PC-9 (cell line): ENCODE results near the gene SEMA6A. TPM values are rescaled to one million over a fixed set of nuclear protein-coding genes. Genes with fewer than 3 reads are reported as not detected.

Source experiments
- BruUV-seq: library from RNA; stranded (reverse); fragments of 400-500 nt; replicated peaks from 2 replicates; lab custom pipeline; 2021; lab: Mats Ljungman, UMichigan
- CTCF ChIA-PET: fragments of 300-600 bp; sonication (Branson Sonifier 250); formaldehyde crosslinking; loops from one replicate; lab custom pipeline; 2022; ENCODE audit warnings: antibody characterized with exemption; lab: Charles Lee
- POLR2A ChIA-PET: fragments of 300-600 bp; sonication (Branson Sonifier 250); formaldehyde crosslinking; loops from one replicate; lab custom pipeline; 2022; ENCODE audit warnings: antibody characterized with exemption; ENCODE audit not compliant: unreplicated experiment; lab: Charles Lee
- DNase-seq, 2 experiments: peaks; one replicate each; pipeline versions ENCODE4 v3.0.0 to v3.0.0-alpha.2; 2015 to 2022; ENCODE audit warnings: mixed read lengths in 1 of 2
- H2AFZ ChIP-seq: fragments of 200-600 bp; sonication (generic); 2 replicates; pipeline ENCODE4 v1.8.1; 2017; ENCODE audit warnings: antibody characterized with exemption
- H3F3A ChIP-seq: fragments of 200-600 bp; sonication (generic); 2 replicates; pipeline ENCODE4 v1.8.1; 2017; ENCODE audit warnings: antibody characterized with exemption, mild to moderate bottlenecking, low read depth; ENCODE audit not compliant: insufficient read depth
- H3K27ac ChIP-seq: fragments of 200-600 bp; sonication (generic); 2 replicates; pipeline ENCODE4 v1.6.1; 2016; ENCODE audit warnings: mixed run types
- H3K27me3 ChIP-seq: fragments of 200-600 bp; sonication (generic); 2 replicates; pipeline ENCODE4 v1.6.1; 2016; ENCODE audit warnings: low read depth, mixed run types; ENCODE audit not compliant: insufficient read depth
- H3K36me3 ChIP-seq: fragments of 200-600 bp; sonication (generic); 2 replicates; pipeline ENCODE4 v1.6.1; 2016; ENCODE audit warnings: low read depth, mixed run types
- H3K4me1 ChIP-seq: fragments of 200-600 bp; sonication (generic); replicated peaks from 2 replicates; pipeline ENCODE4 v1.6.1; 2016; ENCODE audit warnings: mixed run types; ENCODE audit not compliant: insufficient read depth
- H3K4me2 ChIP-seq: fragments of 200-600 bp; sonication (generic); 2 replicates; pipeline ENCODE4 v1.6.1; 2017; ENCODE audit warnings: mixed run types
- H3K4me3 ChIP-seq: fragments of 200-600 bp; sonication (generic); 2 replicates; pipeline ENCODE4 v1.6.1; 2016; ENCODE audit warnings: mixed run types
- H3K79me2 ChIP-seq: fragments of 200-600 bp; sonication (generic); 2 replicates; pipeline ENCODE4 v1.6.1; 2017; ENCODE audit warnings: low read depth, mixed run types
- H3K9me2 ChIP-seq: fragments of 200-600 bp; sonication (generic); 2 replicates; pipeline ENCODE4 v1.8.1; 2017; ENCODE audit warnings: mild to moderate bottlenecking; ENCODE audit not compliant: insufficient read depth
- H3K9me3 ChIP-seq: fragments of 200-600 bp; sonication (generic); 2 replicates; pipeline ENCODE4 v1.8.1; 2016; ENCODE audit warnings: low read depth; ENCODE audit not compliant: insufficient read depth
- H4K20me1 ChIP-seq: fragments of 200-600 bp; sonication (generic); 2 replicates; pipeline ENCODE4 v1.8.1; 2017; ENCODE audit not compliant: insufficient read depth
- CTCF ChIP-seq: fragments of 200-600 bp; sonication (generic); conservative IDR thresholded peaks from 2 replicates; pipeline ENCODE4 v1.6.1; 2017; ENCODE audit warnings: mixed run types, antibody characterized with exemption, mild to moderate bottlenecking, moderate library complexity
- EZH2 ChIP-seq: fragments of 200-600 bp; sonication (generic); IDR thresholded peaks from 2 replicates; pipeline ENCODE4 v1.8.0; 2017; ENCODE audit warnings: antibody characterized with exemption, low read depth
- intact Hi-C: fragments of 100-400 bp; cut with micrococcal nuclease; formaldehyde crosslinking; loops from one replicate; pipeline ENCODE4 v1.10.0; 2022; ENCODE audit not compliant: unreplicated experiment
- total RNA-seq: library from RNA; stranded (reverse); gene quantifications from 2 replicates; pipeline ENCODE4 v1.2.3, GENCODE V29; 2021

Gene SEMA6A
- total RNA-seq, 1 experiment from 2014 or later = not detected

GRCh38 chr5:116576053-116576713, 1.6 kb upstream of the SEMA6A start:
- no peaks in the 10 kb centered on the region for H3K9me2 ChIP-seq
- TF ChIP-seq CTCF (peak; percentile 37; the same call in 1 of the 2 replicates), EZH2 (no peak)
- H3K9me3 ChIP-seq = no peaks in the 10 kb centered on the region
- no peak for DNase-seq
- CTCF ChIA-PET = no interaction called here
- H3K4me1 ChIP-seq = no peaks in the 10 kb centered on the region
- POLR2A ChIA-PET = no interaction called here
- H3F3A ChIP-seq = no peaks in the 10 kb centered on the region
- H3K4me2 ChIP-seq = no peak overlapping the region
- no peak overlapping the region for H3K27ac ChIP-seq
- H2AFZ ChIP-seq = no peak overlapping the region
- H3K4me3 ChIP-seq = no peak overlapping the region
- BruUV-seq = no TSS peak
- intact Hi-C loops = no loop called here
- peaks cover 19% of the 10 kb centered on the region for H3K27me3 ChIP-seq
- no peaks in the 10 kb centered on the region for H3K36me3 ChIP-seq
- no peaks in the 10 kb centered on the region for H3K79me2 ChIP-seq
- H4K20me1 ChIP-seq = no peaks in the 10 kb centered on the region

DNA sequence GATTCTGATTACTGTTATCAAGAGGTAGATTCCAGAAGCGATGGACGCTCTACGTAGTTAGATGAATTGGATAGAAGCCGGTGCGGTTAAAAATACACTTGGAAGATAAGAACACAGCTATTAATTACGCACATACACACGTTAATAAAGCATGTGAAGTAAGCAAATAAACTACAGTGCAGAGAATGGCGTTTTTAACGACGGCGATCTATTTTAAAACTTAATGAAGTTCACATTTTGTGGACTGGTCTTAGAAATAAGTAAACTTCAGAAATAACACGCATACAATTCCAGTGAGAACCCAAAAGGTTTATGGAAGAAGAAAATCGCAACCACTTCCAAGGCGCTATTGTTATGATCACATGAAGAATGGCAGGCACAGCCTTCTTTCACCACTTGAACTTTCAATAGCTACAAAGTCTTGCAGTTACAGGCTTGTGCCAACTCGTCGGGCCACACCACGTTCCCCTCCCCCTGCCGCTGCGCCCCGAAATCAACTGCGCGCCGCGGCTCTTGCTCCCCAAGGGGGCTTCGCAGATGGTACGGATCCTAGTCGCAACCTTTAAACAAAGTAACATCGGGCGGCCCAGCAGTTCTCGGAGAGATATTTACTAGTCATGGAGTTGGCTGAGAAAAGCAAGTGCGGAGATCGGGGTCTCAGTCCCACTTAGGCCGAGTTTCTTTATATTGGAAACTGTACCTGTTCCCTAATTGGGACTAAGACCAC, 866 bp upstream of the SEMA6A start:
- no peaks in the 10 kb centered on the region for H3K9me2 ChIP-seq
- H3K4me3 ChIP-seq = no peak overlapping the region
- no peaks in the 10 kb centered on the region for H4K20me1 ChIP-seq
- intact Hi-C loops = no loop called here
- no peaks in the 10 kb centered on the region for H3K9me3 ChIP-seq
- H3K27ac ChIP-seq = no peak overlapping the region
- ChIA-PET CTCF (no interaction called here), POLR2A (no interaction called here)
- H3K4me1 ChIP-seq = no peaks in the 10 kb centered on the region
- H3K27me3 ChIP-seq = peaks cover 19% of the 10 kb centered on the region
- no peaks in the 10 kb centered on the region for H3F3A ChIP-seq
- no peaks in the 10 kb centered on the region for H3K79me2 ChIP-seq
- TF ChIP-seq CTCF (no peak), EZH2 (no peak)
- no peaks in the 10 kb centered on the region for H3K36me3 ChIP-seq
- H3K4me2 ChIP-seq = no peak overlapping the region
- no peak overlapping the region for H2AFZ ChIP-seq
- DNase-seq = no peak
- BruUV-seq = no TSS peak

- H3K36me3 ChIP-seq = no peaks in the 10 kb centered on the region
- TF ChIP-seq CTCF (no peak), EZH2 (no peak)
- no peak overlapping the region for H3K4me2 ChIP-seq
- H3F3A ChIP-seq = no peaks in the 10 kb centered on the region
- no peaks in the 10 kb centered on the region for H3K4me1 ChIP-seq
- H4K20me1 ChIP-seq = no peaks in the 10 kb centered on the region
- no TSS peak for BruUV-seq
- ChIA-PET CTCF (no interaction called here), POLR2A (no interaction called here)
- H3K9me2 ChIP-seq = no peaks in the 10 kb centered on the region
- H3K9me3 ChIP-seq = no peaks in the 10 kb centered on the region
- H3K79me2 ChIP-seq = no peaks in the 10 kb centered on the region
- DNase-seq = no peak
- no peak overlapping the region for H2AFZ ChIP-seq
- peaks cover 10% of the 10 kb centered on the region for H3K27me3 ChIP-seq
- no peak overlapping the region for H3K27ac ChIP-seq
- H3K4me3 ChIP-seq = no peak overlapping the region
- intact Hi-C loops = no loop called here
These were observed 789 bp downstream of the SEMA6A start for GRCh38 chr5:116573702-116574366.
